Measurements from ENCODE around the gene CRB3.
"Not testable (repeated sequence)": the region's sequence is repeated elsewhere in the genome, so short reads cannot be mapped to it uniquely, and the experiment has no call there.

The CRB3 gene

GRCh38 chr19:6464070-6464873 lies at the start of gene CRB3:
Gene CRB3 (plus strand): TSS chr19:6464271. CDS start chr19:6464702, 431 bp downstream.
- DNase-seq (ENCODE audit: low spot score): no peak

GRCh38 chr19:6414793-6415590 lies 49.1 kb upstream of the CRB3 start:
- DNase-seq (ENCODE audit: low spot score): no peak

DNA sequence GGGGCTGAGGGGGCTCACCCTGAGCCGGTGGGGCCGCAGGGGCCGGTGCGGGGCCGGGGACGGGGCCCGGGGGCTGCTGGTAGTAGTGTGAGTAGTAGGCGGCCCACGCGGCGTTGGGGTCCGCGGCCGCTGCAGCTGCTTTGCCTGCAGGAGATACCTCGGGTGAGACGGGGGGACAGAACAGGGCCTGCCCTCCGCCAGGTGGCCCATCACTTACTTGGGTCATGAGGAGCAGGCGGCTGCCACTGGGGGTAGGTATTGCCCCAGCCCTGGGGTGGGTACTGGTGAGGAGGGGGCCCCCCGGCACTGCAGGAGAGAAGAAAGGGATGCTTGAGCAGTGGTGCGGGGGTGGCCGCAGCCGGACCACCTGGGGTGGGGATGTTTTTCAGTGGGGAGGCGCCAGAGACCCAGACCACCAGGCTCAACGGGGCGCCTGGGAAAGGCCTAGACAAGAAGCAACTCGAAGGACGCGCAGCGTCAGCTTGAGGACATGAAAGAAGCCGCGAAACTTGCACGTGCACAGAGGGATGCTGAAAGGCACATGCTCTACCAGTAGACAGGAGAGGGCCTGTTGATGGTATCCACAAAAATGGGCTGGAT lies 48.4 kb upstream of the CRB3 start:
- DNase-seq (ENCODE audit: low spot score): no peak

DNA sequence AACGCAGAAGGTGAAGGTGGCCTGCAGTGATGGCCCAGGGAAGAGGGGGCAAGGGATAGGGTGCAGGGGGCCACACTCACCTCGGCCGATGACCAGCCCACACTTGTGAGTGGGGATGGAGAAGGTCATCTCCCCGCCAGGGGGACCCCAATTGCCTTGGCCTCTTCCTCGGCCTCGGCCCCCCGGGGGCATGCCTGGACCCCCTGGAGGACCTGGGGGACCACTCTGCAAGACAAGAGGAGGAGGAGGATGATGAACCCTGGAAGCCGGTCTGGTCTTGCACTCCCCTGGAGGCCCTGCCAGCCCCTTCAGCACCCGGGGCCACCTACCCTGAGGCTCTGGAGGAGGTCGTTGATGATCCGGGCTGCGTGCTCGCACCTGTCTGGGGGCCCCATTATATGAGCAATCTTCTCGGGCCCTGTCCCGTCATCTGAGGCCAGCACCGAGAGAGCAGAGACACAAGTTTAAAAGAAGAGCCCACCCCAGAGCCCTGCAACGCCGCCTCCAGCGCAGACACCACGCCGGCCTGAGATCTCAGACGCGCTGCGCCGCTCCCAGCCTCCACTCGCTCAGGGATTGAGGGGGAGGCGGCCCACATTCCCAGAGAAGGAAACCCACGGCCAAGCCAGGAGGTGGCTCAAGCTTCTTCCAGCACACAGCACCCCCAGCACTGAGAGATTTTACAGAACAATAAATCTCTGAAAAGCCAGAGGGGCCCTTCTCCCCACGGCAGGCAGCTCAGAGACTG lies 47.2 kb upstream of the CRB3 start:
- DNase-seq (ENCODE audit: low spot score): no peak

DNA sequence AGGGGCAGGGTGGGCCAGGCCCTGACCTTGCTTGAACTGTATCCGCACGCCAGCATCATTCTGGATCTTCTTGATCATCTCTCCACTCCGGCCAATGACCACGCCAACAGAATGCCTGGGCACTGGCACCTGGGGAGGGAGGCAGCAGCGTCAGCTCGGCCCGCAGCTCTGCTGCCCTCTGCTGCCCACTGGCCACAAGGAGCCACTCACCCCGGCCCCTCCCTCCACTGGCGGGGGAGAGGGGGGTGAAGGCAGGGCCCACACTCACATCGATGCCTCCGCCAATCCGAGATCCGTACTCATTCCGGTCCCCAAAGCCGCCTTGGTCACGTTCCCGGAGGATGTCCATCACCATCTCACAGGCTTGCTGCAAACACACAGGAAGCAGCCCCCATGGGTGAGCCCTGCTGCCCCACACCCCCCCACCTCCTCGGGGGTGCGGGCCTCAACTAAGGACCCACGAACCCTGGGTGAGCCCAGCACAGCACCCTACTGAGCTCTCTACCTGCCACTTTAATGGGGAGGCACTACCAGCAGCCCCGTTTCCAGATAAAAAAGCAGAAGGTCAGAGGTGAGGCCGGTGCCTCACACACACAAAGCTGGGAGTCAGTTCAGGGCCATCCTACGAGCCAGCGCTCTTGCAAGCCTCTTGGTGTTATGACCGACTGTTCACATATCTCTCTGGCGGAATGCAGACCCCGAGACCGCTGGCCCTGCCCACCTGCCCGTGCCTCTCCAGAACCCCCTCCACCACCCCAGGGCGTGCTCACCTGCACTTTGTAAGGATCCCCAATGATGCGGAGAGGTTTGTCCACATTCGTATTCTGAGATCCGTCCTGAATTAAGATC lies 46.1 kb upstream of the CRB3 start:
- DNase-seq (ENCODE audit: low spot score): no peak

DNA sequence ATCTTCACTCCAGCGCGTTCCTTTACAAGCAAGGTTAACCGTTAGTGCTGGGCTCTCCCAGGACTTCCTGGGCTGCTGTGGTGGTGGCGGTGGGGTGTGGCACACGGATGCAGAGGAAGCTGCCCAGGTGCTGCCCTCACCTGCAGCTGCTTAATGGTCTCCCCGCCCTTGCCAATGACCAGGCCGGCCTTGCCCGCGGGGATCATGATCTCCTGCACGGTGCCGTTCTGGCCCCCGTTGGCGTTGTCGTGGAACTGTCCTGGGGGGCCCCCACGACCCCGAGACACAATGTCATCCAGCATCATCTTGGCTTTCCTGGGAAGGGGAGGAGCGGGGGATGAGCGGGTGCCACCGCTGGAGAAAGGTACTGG lies 45.5 kb upstream of the CRB3 start:
- DNase-seq (ENCODE audit: low spot score): no peak

GRCh38 chr19:6421075-6422014 lies 42.7 kb upstream of the CRB3 start:
- DNase-seq (ENCODE audit: low spot score): no peak

DNA sequence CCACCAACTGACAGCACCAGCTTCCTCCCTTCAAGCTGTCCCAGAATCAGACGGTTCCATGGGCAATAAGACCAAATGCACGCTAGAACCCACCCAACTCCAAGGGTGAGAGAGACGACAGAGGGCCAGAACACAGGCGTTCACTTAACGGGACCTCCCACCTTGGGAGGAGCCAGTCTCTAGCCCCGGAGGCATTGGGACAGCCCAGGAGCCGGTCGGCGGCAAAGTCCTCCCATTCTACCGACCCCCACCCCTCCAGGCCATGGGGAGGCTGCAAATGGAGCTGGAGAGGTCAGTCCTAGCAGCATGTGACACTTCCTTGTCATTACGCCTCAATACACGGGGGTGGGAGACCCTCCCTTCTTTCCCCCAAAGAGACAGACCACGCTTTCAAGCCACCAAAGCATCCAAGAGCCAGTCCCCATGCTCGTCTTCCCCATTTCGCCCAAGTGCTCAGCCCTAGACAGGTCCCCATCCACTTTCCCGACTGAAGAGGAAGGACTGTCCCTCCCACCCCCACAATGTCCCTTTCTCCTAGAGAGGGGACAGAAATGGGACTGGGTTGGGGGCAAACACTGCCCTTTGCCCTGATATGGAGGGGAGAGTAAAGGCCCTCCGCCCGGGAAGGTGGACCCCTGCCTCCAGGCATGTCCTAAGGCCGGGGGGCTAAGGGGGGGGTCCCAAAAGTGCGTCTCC lies 40.4 kb upstream of the CRB3 start:
- DNase-seq (ENCODE audit: low spot score): peak; percentile 50

GRCh38 chr19:6424195-6424938 lies 39.7 kb upstream of the CRB3 start, which contains the start of gene KHSRP:
Gene KHSRP (minus strand): TSS chr19:6424811. CDS start chr19:6424701, 110 bp downstream.
- DNase-seq (ENCODE audit: low spot score): no peak

- peak; percentile 100 for DNase-seq (ENCODE audit: low spot score)
Measured at GRCh38 chr19:6424939-6425731, 38.9 kb upstream of the CRB3 start.

DNA sequence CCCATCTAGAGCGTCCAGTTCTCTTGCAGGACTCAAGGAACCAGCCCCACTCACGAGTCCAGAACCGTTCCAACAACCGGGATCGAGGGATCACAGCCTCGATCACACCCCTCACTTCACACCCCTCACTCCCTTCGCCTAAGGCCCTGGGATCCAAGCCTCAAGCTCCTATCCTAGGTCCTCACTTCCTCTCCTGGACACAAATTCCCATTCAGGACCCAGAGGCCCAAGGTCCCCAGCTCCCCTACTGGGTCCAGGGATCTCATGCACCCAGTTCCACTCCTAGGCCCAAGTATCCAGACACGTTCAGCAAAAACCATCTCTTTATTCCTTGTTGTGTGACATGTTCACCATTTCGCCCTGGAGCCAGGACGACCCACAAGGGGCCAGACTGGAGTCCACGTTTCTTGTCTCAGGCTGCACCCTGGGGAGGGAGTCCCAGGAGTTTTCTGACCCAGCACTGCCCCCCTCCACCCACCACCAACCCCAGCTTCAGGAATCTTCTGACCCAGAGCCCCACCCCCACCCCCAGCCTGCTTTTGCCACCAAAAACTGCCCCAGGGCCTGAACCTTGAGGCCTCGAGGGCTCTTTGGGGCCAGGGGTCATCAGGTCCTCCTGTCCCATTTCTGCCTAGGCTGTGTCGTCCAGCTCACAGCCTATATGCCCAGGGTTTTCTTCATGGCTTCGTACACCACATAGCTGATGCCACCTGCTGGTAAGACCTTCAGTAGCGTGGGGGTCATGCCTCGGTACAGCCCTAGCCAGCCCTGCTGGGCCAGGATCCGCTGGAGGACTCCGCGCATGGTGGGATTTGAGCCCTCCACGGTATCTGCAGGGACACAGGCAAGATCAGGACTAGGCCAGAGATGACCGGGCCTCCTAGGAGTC lies 38.1 kb upstream of the CRB3 start:
- peak; percentile 38 for DNase-seq (ENCODE audit: low spot score)

- DNase-seq (ENCODE audit: low spot score): no peak
Measured at GRCh38 chr19:6427131-6427530, 36.9 kb upstream of the CRB3 start.

- not testable (repeated sequence) for DNase-seq (ENCODE audit: low spot score)
Measured at GRCh38 chr19:6428692-6429418, 35.2 kb upstream of the CRB3 start.

DNA sequence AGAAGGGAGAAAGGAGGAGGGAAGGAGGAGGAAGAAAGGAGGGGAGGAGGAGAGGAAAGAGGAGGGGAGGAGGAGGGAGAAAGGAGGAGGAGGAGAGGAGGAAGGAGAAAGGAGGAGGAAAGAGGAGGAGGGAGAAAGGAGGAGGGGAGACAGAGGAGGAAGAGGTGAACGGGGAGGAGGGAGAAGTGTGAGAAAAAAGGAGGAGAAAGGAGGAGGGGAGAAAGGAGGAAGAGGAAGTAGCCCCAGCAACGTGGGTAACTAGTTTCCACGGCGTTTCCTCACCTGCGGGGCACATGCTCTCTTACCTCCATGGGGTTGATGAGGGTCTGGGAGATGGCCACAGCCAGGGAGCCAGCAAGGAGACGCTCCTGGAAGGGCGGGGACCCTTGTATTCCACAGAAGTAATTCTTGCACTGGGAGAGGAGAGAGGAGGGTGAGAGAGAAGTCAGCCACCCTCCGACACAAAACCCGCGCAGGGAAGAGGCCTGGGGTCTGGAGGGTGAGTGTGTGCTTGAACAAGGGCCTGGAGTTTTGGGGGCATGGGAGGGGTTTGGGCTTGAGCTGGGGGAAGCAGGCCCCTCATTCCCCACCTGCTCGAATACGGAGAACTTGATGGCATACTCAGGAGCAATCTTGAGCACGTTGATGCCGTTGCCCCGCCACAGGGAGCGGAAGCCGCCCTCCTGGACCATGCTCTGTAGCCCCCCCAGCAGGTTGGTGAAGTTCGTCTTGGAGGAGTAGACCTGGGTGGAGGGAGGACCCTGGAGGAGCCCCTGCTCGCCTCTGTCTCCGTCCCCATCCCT lies 34.5 kb upstream of the CRB3 start:
- no peak for DNase-seq (ENCODE audit: low spot score)

- no peak for DNase-seq (ENCODE audit: low spot score)
Measured at GRCh38 chr19:6431891-6432290, 32.2 kb upstream of the CRB3 start.
